GM12873 (cell line): ENCODE results near the gene RDX.

ENCODE experiments used
- CTCF ChIP-seq: IDR thresholded peaks from 2 replicates; pipeline ENCODE4 v1.5.1; 2012; ENCODE audit warnings: low read depth, mild to moderate bottlenecking, moderate library complexity, low read length, control low read depth; ENCODE audit not compliant: insufficient read depth; ENCODE audit errors: missing control alignments

RDX gene

GRCh38 chr11:110303414-110303826 is 7.0 kb upstream of the RDX start:
- no peak for TF ChIP-seq CTCF

- no peak for TF ChIP-seq CTCF
Observed at GRCh38 chr11:110301577-110301976, 5.2 kb upstream of the RDX start.

GRCh38 chr11:110301032-110301431 is 4.6 kb upstream of the RDX start:
- TF ChIP-seq CTCF, result no peak

GRCh38 chr11:110299006-110299785 is 2.8 kb upstream of the RDX start:
- TF ChIP-seq CTCF, result no peak

- TF ChIP-seq CTCF, result no peak
Observed at GRCh38 chr11:110298301-110298765, 1.9 kb upstream of the RDX start.

GRCh38 chr11:110297726-110298300 is 1.4 kb upstream of the RDX start:
- TF ChIP-seq CTCF, result no peak

- TF ChIP-seq CTCF, result no peak
Observed at GRCh38 chr11:110297076-110297725, 787 bp upstream of the RDX start.
